ENCODE results near the gene IL18R1. TPM values are rescaled to one million over a fixed set of nuclear protein-coding genes. Genes with fewer than 3 reads are reported as not detected.

Gene IL18R1
- total and polyA plus RNA-seq, 4 donors = 4.8 to 12.7 (median 5.9) TPM

DNA sequence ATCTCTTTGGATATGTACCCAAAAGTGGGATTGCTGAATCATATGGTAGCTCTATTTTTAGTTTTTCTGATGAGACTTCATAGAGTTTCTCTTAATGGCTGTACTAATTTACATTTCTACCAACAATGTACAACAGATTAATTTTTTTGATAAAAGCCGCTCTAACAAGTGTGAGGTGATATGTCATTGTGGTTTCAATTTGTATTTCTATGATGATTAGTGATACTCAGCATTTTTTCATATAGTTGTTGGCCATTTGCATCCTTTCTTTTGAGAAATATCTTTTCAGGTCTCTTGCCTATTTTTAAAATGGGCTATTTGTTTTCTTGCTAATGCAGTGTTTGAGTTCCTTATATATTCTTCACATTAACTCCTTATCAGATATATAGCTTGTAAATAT is 71.7 kb downstream of the IL18R1 start:
- 84% methylated on average over 1 of the region's 1 CpG for WGBS
- Histone ChIP-seq H3K9me3 (ENCODE audit: control insufficient read depth in 4 of 4, low read length in 3 of 4) (no peaks in the 10 kb centered on the region), H3K4me1 (ENCODE audit: control insufficient read depth in 4 of 4, insufficient read depth in 4 of 4, low read length in 3 of 4) (no peaks in the 10 kb centered on the region), H3K9ac (ENCODE audit: low read depth in 1 of 2, low read length in 2 of 2) (no peak overlapping the region), H3K36me3 (ENCODE audit: control insufficient read depth in 4 of 4, insufficient read depth in 3 of 4, low read depth in 1 of 4, low read length in 3 of 4) (no peaks in the 10 kb centered on the region), H3K27ac (ENCODE audit: low read depth in 1 of 2, low read length in 2 of 2) (no peak overlapping the region), H3K4me3 (ENCODE audit: low read depth in 1 of 3, low read length in 3 of 3) (no peak overlapping the region), H3K27me3 (ENCODE audit: control insufficient read depth in 4 of 4, insufficient read depth in 4 of 4, low read length in 3 of 4) (no peaks in the 10 kb centered on the region)
- no peak for DNase-seq (ENCODE audit: low spot score)
- TF ChIP-seq MAX (IDR thresholded peaks at IDR 0.05) (no peak), REST (IDR thresholded peaks at IDR 0.05) (no peak), EGR1 (IDR thresholded peaks at IDR 0.05; ENCODE audit: low read depth in 2 of 2) (no peak), HNF4A (conservative IDR thresholded peaks at IDR 0.05) (no peak), JUND (IDR thresholded peaks at IDR 0.05) (no peak), GABPA (IDR thresholded peaks at IDR 0.05 in 1 of 2, conservative IDR thresholded peaks at IDR 0.05 in 1 of 2) (no peak), FOXA2 (IDR thresholded peaks at IDR 0.05) (no peak), RXRA (IDR thresholded peaks at IDR 0.05) (no peak), TAF1 (conservative IDR thresholded peaks at IDR 0.05) (no peak), ATF3 (IDR thresholded peaks at IDR 0.05) (no peak), SP1 (IDR thresholded peaks at IDR 0.05) (no peak), NR2F2 (IDR thresholded peaks at IDR 0.05) (no peak), HNF4G (IDR thresholded peaks at IDR 0.05) (no peak), RAD21 (IDR thresholded peaks at IDR 0.05) (no peak), YY1 (IDR thresholded peaks at IDR 0.05) (no peak)
- TF ChIP-seq, protein P1, sequence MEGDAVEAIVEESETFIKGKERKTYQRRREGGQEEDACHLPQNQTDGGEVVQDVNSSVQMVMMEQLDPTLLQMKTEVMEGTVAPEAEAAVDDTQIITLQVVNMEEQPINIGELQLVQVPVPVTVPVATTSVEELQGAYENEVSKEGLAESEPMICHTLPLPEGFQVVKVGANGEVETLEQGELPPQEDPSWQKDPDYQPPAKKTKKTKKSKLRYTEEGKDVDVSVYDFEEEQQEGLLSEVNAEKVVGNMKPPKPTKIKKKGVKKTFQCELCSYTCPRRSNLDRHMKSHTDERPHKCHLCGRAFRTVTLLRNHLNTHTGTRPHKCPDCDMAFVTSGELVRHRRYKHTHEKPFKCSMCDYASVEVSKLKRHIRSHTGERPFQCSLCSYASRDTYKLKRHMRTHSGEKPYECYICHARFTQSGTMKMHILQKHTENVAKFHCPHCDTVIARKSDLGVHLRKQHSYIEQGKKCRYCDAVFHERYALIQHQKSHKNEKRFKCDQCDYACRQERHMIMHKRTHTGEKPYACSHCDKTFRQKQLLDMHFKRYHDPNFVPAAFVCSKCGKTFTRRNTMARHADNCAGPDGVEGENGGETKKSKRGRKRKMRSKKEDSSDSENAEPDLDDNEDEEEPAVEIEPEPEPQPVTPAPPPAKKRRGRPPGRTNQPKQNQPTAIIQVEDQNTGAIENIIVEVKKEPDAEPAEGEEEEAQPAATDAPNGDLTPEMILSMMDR (IDR thresholded peaks at IDR 0.05; ENCODE audit: low read depth, low read length, missing input control) = no peak

DNA sequence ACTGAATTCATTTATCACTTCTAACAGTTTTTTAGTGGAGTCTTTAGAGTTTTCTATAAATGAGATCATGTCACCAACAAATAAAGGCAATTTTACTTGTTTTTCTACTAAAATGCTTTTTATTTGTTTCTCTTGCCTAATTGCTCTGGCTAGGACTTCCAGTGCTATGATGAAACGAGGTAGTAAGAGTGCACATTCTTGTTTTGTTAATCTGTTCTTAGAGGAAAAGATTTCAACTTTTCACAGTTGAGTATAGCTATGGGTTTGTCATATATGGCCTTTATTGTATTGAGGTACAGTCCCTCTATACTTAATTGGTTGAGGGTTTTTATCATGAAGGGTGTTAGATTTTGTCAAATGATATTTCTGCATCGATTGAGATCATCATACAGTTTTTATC is 73.0 kb downstream of the IL18R1 start:
- no peaks in the 10 kb centered on the region for H3K27me3 ChIP-seq (ENCODE audit: control insufficient read depth in 4 of 4, insufficient read depth in 4 of 4, low read length in 3 of 4)
- TF ChIP-seq ZBTB33 (IDR thresholded peaks at IDR 0.05) = no peak
- TF ChIP-seq EGR1 (IDR thresholded peaks at IDR 0.05; ENCODE audit: low read depth in 2 of 2) = no peak
- no peak for TF ChIP-seq TAF1 (conservative IDR thresholded peaks at IDR 0.05)
- TF ChIP-seq FOXA1 (IDR thresholded peaks at IDR 0.05) = no peak
- no peak for TF ChIP-seq YY1 (IDR thresholded peaks at IDR 0.05)
- TF ChIP-seq HNF4A (conservative IDR thresholded peaks at IDR 0.05) = no peak
- TF ChIP-seq, protein P1 (IDR thresholded peaks at IDR 0.05; ENCODE audit: low read depth, low read length, missing input control) = no peak
- no peak for TF ChIP-seq SP1 (IDR thresholded peaks at IDR 0.05)
- no peak for TF ChIP-seq RAD21 (IDR thresholded peaks at IDR 0.05)
- no peak for TF ChIP-seq NR2F2 (IDR thresholded peaks at IDR 0.05)
- no peak for TF ChIP-seq GABPA (IDR thresholded peaks at IDR 0.05 in 1 of 2, conservative IDR thresholded peaks at IDR 0.05 in 1 of 2)
- no peak for TF ChIP-seq HNF4G (IDR thresholded peaks at IDR 0.05)
- no peak for TF ChIP-seq JUND (IDR thresholded peaks at IDR 0.05)
- no peak for TF ChIP-seq MAX (IDR thresholded peaks at IDR 0.05)
- H3K9ac ChIP-seq (ENCODE audit: low read depth in 1 of 2, low read length in 2 of 2) = no peak overlapping the region
- no peaks in the 10 kb centered on the region for H3K36me3 ChIP-seq (ENCODE audit: control insufficient read depth in 4 of 4, insufficient read depth in 3 of 4, low read depth in 1 of 4, low read length in 3 of 4)
- H3K9me3 ChIP-seq (ENCODE audit: control insufficient read depth in 4 of 4, low read length in 3 of 4) = no peaks in the 10 kb centered on the region
- H3K27ac ChIP-seq (ENCODE audit: low read depth in 1 of 2, low read length in 2 of 2) = no peak overlapping the region
- WGBS = 65% methylated on average over 2 of the region's 2 CpGs
- no peaks in the 10 kb centered on the region for H3K4me1 ChIP-seq (ENCODE audit: control insufficient read depth in 4 of 4, insufficient read depth in 4 of 4, low read length in 3 of 4)
- DNase-seq (ENCODE audit: low spot score) = no peak
- no peak overlapping the region for H3K4me3 ChIP-seq (ENCODE audit: low read depth in 1 of 3, low read length in 3 of 3)
